ENCODE results near the gene APOA5. TPM values are rescaled to one million over a fixed set of nuclear protein-coding genes. Genes with fewer than 3 reads are reported as not detected.

The APOA5 gene
- total RNA-seq, 1 donor from 2014 or later: not detected

DNA sequence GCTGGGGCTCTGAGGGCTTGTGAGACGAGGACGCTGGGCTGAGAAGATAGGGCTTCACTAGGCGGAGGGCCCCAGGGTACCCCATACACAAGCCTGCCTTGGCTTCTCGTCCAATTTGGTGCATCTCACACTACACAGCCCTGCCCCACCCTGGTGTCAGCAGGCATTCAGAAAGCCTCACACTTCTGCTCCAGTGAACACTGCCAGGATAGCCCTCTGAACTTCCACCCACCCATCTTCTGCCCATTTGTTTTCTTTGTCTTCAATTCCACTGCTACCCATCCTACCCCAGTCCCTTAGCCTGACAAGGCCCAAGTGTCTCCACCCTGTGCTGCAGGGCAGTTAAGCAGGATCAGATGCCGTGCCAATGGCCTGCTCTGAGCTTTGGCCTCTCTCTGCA lies 17.0 kb downstream of the APOA5 start:
- Mint-ChIP-seq H3K27me3 (ENCODE audit: unreplicated experiment) (peaks cover 5% of the 10 kb centered on the region), H3K4me3 (ENCODE audit: unreplicated experiment) (no peak overlapping the region), H3K9me3 (ENCODE audit: unreplicated experiment) (no peaks in the 10 kb centered on the region), H3K36me3 (ENCODE audit: low read depth, unreplicated experiment) (peaks cover 24% of the 10 kb centered on the region), H3K27ac (ENCODE audit: unreplicated experiment) (no peak overlapping the region), H3K4me1 (ENCODE audit: unreplicated experiment) (peaks cover 23% of the 10 kb centered on the region)
- TF ChIP-seq, protein P1, sequence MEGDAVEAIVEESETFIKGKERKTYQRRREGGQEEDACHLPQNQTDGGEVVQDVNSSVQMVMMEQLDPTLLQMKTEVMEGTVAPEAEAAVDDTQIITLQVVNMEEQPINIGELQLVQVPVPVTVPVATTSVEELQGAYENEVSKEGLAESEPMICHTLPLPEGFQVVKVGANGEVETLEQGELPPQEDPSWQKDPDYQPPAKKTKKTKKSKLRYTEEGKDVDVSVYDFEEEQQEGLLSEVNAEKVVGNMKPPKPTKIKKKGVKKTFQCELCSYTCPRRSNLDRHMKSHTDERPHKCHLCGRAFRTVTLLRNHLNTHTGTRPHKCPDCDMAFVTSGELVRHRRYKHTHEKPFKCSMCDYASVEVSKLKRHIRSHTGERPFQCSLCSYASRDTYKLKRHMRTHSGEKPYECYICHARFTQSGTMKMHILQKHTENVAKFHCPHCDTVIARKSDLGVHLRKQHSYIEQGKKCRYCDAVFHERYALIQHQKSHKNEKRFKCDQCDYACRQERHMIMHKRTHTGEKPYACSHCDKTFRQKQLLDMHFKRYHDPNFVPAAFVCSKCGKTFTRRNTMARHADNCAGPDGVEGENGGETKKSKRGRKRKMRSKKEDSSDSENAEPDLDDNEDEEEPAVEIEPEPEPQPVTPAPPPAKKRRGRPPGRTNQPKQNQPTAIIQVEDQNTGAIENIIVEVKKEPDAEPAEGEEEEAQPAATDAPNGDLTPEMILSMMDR (IDR thresholded peaks at IDR 0.05; ENCODE audit: unreplicated experiment): no peak
- no peak for DNase-seq (ENCODE audit: low spot score)

DNA sequence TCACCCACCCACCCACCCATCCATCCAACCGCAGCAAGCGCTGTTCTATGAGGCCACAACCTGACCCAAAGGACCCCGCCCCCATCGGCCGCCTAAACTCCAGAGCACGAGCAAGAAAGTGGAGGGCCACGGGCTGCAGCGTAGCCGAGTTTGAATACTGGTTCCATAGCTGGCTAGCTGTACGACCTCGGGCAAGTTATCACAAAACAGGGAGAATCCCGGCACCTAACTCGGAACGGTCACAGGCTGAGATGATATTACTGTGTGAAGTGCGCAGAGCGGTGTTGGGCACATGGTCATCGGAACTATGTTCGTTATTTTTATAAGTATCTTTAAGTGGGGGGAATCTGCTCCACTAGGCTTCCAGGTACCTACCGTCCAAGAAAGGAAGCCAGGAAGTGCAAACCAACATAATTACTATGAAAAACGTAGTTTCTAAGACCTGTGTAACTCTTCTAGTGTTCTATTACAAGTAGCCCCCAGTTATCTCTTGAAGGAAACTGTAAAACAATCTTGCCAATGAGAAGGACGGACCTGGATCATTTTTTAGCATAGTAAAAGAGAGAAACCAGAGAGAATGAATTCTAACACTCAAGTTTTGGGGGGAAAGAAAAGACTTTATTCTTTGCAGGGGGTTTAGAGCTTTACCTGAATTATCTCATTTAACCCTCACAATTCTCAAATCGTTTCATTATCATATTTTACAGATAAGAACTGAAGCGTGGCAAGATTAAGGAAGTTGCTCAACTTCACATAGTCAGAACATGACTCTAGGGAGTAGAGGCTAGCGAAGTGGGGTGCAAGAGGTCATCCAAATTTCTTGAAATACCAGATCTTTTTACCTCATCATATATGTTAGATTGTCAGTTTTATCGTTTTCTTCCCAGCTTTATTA lies 18.2 kb downstream of the APOA5 start:
- TF ChIP-seq, protein P1 (IDR thresholded peaks at IDR 0.05; ENCODE audit: unreplicated experiment): no peak
- peaks cover 5% of the 10 kb centered on the region for H3K27me3 Mint-ChIP-seq (ENCODE audit: unreplicated experiment)
- H3K9me3 Mint-ChIP-seq (ENCODE audit: unreplicated experiment): no peaks in the 10 kb centered on the region
- peak overlapping the region; percentile 74 for H3K27ac Mint-ChIP-seq (ENCODE audit: unreplicated experiment)
- H3K4me3 Mint-ChIP-seq (ENCODE audit: unreplicated experiment): peak overlapping the region; percentile 98
- H3K36me3 Mint-ChIP-seq (ENCODE audit: low read depth, unreplicated experiment): peaks cover 20% of the 10 kb centered on the region
- peak; percentile 65 for DNase-seq (ENCODE audit: low spot score)
- peaks cover 23% of the 10 kb centered on the region for H3K4me1 Mint-ChIP-seq (ENCODE audit: unreplicated experiment)

DNA sequence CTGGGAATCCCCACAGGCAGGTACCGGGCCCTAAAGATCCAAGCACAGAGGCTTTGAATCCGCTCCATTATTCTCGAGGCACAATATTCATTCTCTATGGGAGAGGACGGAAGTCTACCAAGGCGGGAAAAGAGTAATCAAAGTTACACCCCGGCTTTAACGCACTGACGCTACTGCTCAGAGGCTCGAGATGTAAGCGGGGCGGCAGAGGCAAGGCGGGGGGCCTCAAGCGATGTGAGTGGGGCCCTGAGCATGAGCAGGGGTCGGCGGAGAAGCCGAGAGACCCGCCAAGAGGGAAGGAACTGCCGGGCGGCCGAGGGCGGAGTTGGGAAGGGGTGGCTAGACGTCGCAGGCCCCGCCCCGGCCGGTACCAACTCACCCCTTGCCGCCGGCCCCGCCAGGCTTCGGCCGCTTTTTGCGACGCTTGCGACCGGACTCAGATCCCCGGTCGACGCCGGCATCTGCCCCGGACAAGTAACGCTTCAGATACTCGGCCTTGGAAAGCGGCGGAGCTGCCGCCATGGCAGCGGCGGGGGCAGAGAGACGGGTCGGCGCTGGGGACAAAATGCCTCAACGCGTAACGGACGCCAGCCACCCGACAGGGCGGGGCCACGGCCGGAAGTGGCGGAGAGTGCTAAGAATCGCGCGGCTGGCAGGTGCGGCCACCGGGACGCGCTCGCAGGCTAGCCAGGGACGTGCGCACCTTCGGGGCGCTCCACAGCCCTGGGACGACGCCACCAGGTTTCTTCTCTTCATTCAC lies 19.1 kb downstream of the APOA5 start, which contains the start of gene BUD13:
TSS of gene BUD13 (minus strand) at position 545 of the 760 bp plus-strand sequence. CDS start at position 522, 23 bp downstream.
- peak within 1 kb of the TSS; percentile 96 for H3K27ac Mint-ChIP-seq (ENCODE audit: unreplicated experiment)
- TF ChIP-seq, protein P1 (IDR thresholded peaks at IDR 0.05; ENCODE audit: unreplicated experiment): no peak

DNA sequence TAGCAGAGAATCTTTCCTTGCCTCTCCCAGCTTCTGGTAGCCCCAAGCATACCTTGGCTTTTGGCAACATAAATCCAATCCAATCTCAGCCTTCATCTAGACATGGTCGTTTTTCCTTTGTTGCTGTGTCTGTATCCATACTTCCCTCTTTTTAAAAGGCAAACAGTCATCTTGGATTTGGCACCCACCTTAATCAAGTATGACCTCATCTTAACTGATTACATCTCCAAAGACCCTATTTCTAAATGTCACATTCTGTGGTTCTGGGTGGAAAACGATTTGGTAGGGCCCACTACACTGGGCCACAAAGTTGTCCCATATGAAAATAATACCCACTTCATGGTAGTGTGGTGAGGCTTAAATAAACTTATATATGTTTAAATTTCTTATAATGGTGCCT lies 19.7 kb downstream of the APOA5 start:
- H3K27ac Mint-ChIP-seq (ENCODE audit: unreplicated experiment): peak overlapping the region; percentile 96
- H3K4me3 Mint-ChIP-seq (ENCODE audit: unreplicated experiment): peak overlapping the region; percentile 98
- H3K36me3 Mint-ChIP-seq (ENCODE audit: low read depth, unreplicated experiment): peaks cover 9% of the 10 kb centered on the region
- no peaks in the 10 kb centered on the region for H3K9me3 Mint-ChIP-seq (ENCODE audit: unreplicated experiment)
- H3K4me1 Mint-ChIP-seq (ENCODE audit: unreplicated experiment): peaks cover 23% of the 10 kb centered on the region
- peaks cover 2% of the 10 kb centered on the region for H3K27me3 Mint-ChIP-seq (ENCODE audit: unreplicated experiment)
- TF ChIP-seq, protein P1 (IDR thresholded peaks at IDR 0.05; ENCODE audit: unreplicated experiment): no peak
- DNase-seq (ENCODE audit: low spot score): no peak

More for the DNA sequence above, 19.1 kb downstream of the APOA5 start, which contains the start of gene BUD13:
- H3K27me3 Mint-ChIP-seq (ENCODE audit: unreplicated experiment): peaks cover 2% of the 10 kb centered on the region
- H3K4me1 Mint-ChIP-seq (ENCODE audit: unreplicated experiment): peaks cover 23% of the 10 kb centered on the region
- DNase-seq (ENCODE audit: low spot score): peak; percentile 86
- no peaks in the 10 kb centered on the region for H3K9me3 Mint-ChIP-seq (ENCODE audit: unreplicated experiment)
- H3K36me3 Mint-ChIP-seq (ENCODE audit: low read depth, unreplicated experiment): peaks cover 11% of the 10 kb centered on the region
- H3K4me3 Mint-ChIP-seq (ENCODE audit: unreplicated experiment): peak within 1 kb of the TSS; percentile 98

Data from endothelial cell (in vitro differentiated cells).